Measurements from ENCODE around the gene INAFM1.

- TF ChIP-seq POLR2A (IDR thresholded peaks at IDR 0.05) (no peak), CTCF (IDR thresholded peaks at IDR 0.05) (no peak)
Observed at GRCh38 chr19:47229676-47230053, 45.0 kb upstream of the INAFM1 start.

All from lower leg skin (tissue), 3 donors.